A549 (cell line): ENCODE results near the gene UTRN.

Experiments used
- CEBPB ChIP-seq, 2 experiments: fragments of >200 bp in 1 of 2; sonication (Bioruptor Twin) in 1 of 2; formaldehyde crosslinking in 1 of 2; IDR thresholded peaks; 2 replicates each; pipeline ENCODE4 v1.6.1; 2012 to 2016
- CTCF ChIP-seq: fragments of >200 bp; sonication (Bioruptor Twin); formaldehyde crosslinking; IDR thresholded peaks from 3 replicates; pipeline ENCODE4 v1.5.1; 2016
- EHMT2 ChIP-seq: fragments of 200-600 bp; sonication (generic); IDR thresholded peaks from 2 replicates; pipeline ENCODE4 v1.6.1; 2016; ENCODE audit warnings: antibody characterized with exemption, low read depth, mild to moderate bottlenecking, moderate library complexity
- JUN ChIP-seq, 2 experiments: fragments of >200 bp; sonication (Bioruptor Twin); formaldehyde crosslinking; IDR thresholded peaks; 2 replicates in 1 of 2; 3 replicates in 1 of 2; pipeline ENCODE4 v1.6.1; 2016 to 2017
- KDM1A ChIP-seq: fragments of 200-600 bp; sonication (generic); IDR thresholded peaks from 2 replicates; pipeline ENCODE4 v1.6.1; 2016; ENCODE audit warnings: low read depth, mild to moderate bottlenecking
- MAZ ChIP-seq: fragments of 150-350 bp; IDR thresholded peaks from 2 replicates; pipeline ENCODE4 v1.6.1; 2014; ENCODE audit warnings: antibody characterized with exemption, low read depth, low read length, borderline replicate concordance
- NR3C1 ChIP-seq: fragments of >200 bp; sonication (Bioruptor Twin); formaldehyde crosslinking; IDR thresholded peaks from 3 replicates; pipeline ENCODE4 v1.6.1; 2017
- PHF8 ChIP-seq: fragments of 200-600 bp; sonication (generic); IDR thresholded peaks from 2 replicates; pipeline ENCODE4 v1.6.1; 2016; ENCODE audit warnings: low read depth, mild to moderate bottlenecking, antibody characterized with exemption, moderate library complexity, borderline replicate concordance
- POLR2A ChIP-seq: IDR thresholded peaks from 2 replicates; pipeline ENCODE4 v1.6.1; 2012; ENCODE audit warnings: mild to moderate bottlenecking, low read length
- POLR2AphosphoS2 ChIP-seq: conservative IDR thresholded peaks from 2 replicates; pipeline ENCODE4 v1.6.1; 2012; ENCODE audit warnings: low read length, improper control_type of control experiment, inconsistent platforms
- RARB ChIP-seq: fragments of 250-450 bp; sonication (Bioruptor Pico); IDR thresholded peaks from 2 replicates; pipeline ENCODE4 v1.8.0; 2021; ENCODE audit warnings: mild to moderate bottlenecking, moderate library complexity
- TF ChIP-seq, protein P1 (sequence below): IDR thresholded peaks from 2 replicates; pipeline ENCODE4 v1.6.1; 2012

- TF ChIP-seq CTCF (no peak), KDM1A (no peak), NR3C1 (no peak), POLR2A (no peak), POLR2AphosphoS2 (no peak), CEBPB (IDR thresholded peaks at IDR 0.05) (no peak), RARB (CRISPR knock-in tag) (no peak), JUN (IDR thresholded peaks at IDR 0.05) (no peak), PHF8 (no peak), MAZ (no peak), EHMT2 (no peak)
- TF ChIP-seq, protein P1, sequence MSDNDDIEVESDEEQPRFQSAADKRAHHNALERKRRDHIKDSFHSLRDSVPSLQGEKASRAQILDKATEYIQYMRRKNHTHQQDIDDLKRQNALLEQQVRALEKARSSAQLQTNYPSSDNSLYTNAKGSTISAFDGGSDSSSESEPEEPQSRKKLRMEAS: no peak
These were observed 30.3 kb downstream of the UTRN start for GRCh38 chr6:144315226-144315980.
